Loucy (cell line): ENCODE data around the gene CAMK2N2.

ENCODE experiments used
- CTCF ChIP-seq: fragments of 200-600 bp; sonication (generic); conservative IDR thresholded peaks from 2 replicates; pipeline ENCODE4 v1.5.1; 2014; ENCODE audit warnings: mild to moderate bottlenecking, antibody characterized with exemption, low read length
- EZH2phosphoT487 ChIP-seq: fragments of 200-600 bp; IDR thresholded peaks from 2 replicates; pipeline ENCODE4 v1.6.1; 2018; ENCODE audit warnings: antibody characterized with exemption, mild to moderate bottlenecking, moderate library complexity, borderline replicate concordance

DNA sequence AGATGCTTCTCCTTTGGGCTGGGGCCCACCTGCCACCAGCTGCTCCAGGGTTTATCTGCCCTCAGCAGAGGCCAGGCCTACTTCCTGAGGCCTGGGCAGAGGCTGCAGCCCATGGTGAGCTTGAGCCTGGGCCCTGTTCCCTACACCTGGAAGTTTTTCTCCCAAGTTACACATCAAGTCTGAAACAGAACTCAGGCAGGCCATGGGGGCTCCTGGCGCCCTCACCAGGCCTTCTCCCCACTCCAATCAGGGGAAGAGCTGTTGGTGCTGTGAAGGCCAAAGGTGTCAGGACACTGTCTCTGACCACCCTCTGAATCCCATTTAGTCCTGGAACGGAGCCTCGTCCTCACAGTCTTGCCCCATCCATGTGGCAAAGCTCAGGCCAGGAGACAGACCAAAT, 24.7 kb downstream of the CAMK2N2 start:
- no peak for TF ChIP-seq CTCF
- no peak for TF ChIP-seq EZH2phosphoT487
